Vagina (tissue), 2 donors: Measurements from ENCODE around the gene ZMAT5.

Source experiments
- CTCF ChIP-seq, 3 experiments: fragments of 450-650 bp in 2 of 3; fragments of 200-600 bp in 1 of 3; sonication (generic) in 1 of 3; IDR thresholded peaks; one replicate each; pipeline ENCODE4 v1.5.1; 2017 to 2019; ENCODE audit warnings: antibody characterized with exemption in 3 of 3, mild to moderate bottlenecking in 2 of 3, moderate library complexity in 2 of 3
- POLR2A ChIP-seq, 2 donors: fragments of 450-650 bp; IDR thresholded peaks; one replicate each; pipeline ENCODE4 v1.6.1; 2017; ENCODE audit warnings: antibody characterized with exemption in 2 of 2, mild to moderate bottlenecking in 2 of 2, moderate library complexity in 2 of 2
- POLR2AphosphoS5 ChIP-seq, 2 donors: sonication (generic); formaldehyde crosslinking; IDR thresholded peaks; one replicate each; pipeline ENCODE4 v1.9.0; 2017; ENCODE audit warnings: antibody characterized with exemption in 2 of 2, mild to moderate bottlenecking in 2 of 2, low read depth in 1 of 2; ENCODE audit not compliant: insufficient read depth in 1 of 2

- TF ChIP-seq CTCF (IDR thresholded peaks at IDR 0.05) (no peak), POLR2A (IDR thresholded peaks at IDR 0.05) (no peak), POLR2AphosphoS5 (IDR thresholded peaks at IDR 0.05; ENCODE audit: insufficient read depth in 1 of 2, low read depth in 1 of 2) (no peak)
Measured at GRCh38 chr22:29816128-29816527, 49.3 kb upstream of the ZMAT5 start.
